H1 (cell line): ENCODE measurements around the gene RAD51B.

Experiments used
- BRCA1 ChIP-seq: IDR thresholded peaks from 2 replicates; pipeline ENCODE4 v1.6.1; 2012; ENCODE audit warnings: low read depth, low read length, improper control_type of control experiment
- CHD1 ChIP-seq: IDR thresholded peaks from 2 replicates; pipeline ENCODE4 v1.6.1; 2012; ENCODE audit warnings: low read depth, low read length, improper control_type of control experiment
- EZH2 ChIP-seq: fragments of 200-600 bp; sonication (generic); IDR thresholded peaks from 2 replicates; pipeline ENCODE4 v1.7.1; 2012; ENCODE audit warnings: low read depth, mild to moderate bottlenecking, moderate library complexity, low read length, inconsistent platforms; ENCODE audit not compliant: severe bottlenecking
- GABPA ChIP-seq: IDR thresholded peaks from 2 replicates; pipeline ENCODE4 v1.6.1; 2011; ENCODE audit warnings: mild to moderate bottlenecking, low read length, moderate library complexity, borderline replicate concordance; ENCODE audit not compliant: insufficient read depth
- KDM5A ChIP-seq: fragments of 200-600 bp; IDR thresholded peaks from 2 replicates; pipeline ENCODE4 v1.7.1; 2012; ENCODE audit warnings: mild to moderate bottlenecking, low read length, inconsistent platforms, mixed read lengths
- POLR2A ChIP-seq, 2 experiments: IDR thresholded peaks; 1 replicate in 1 of 2; 2 replicates in 1 of 2; pipeline ENCODE4 v1.6.1; 2011; ENCODE audit warnings: low read depth in 2 of 2, low read length in 2 of 2, mild to moderate bottlenecking in 2 of 2; ENCODE audit errors: control extremely low read depth in 1 of 2
- POLR2AphosphoS5 ChIP-seq: IDR thresholded peaks from 2 replicates; pipeline ENCODE4 v1.6.1; 2011; ENCODE audit warnings: low read depth, low read length
- RBBP5 ChIP-seq: IDR thresholded peaks from 2 replicates; pipeline ENCODE4 v1.7.1; 2012; ENCODE audit warnings: low read depth, mild to moderate bottlenecking, inconsistent platforms, low read length, moderate library complexity, borderline replicate concordance
- TAF7 ChIP-seq: optimal IDR thresholded peaks from 2 replicates; pipeline ENCODE3; 2011; ENCODE audit warnings: low read depth, mild to moderate bottlenecking, inconsistent platforms, low read length, moderate library complexity, borderline replicate concordance
- TEAD4 ChIP-seq: IDR thresholded peaks from 2 replicates; pipeline ENCODE4 v1.6.1; 2012; ENCODE audit warnings: low read depth, low read length, inconsistent platforms, mixed read lengths
- TF ChIP-seq, protein P1 (sequence below), 3 experiments: IDR thresholded peaks; 1 replicate in 2 of 3; 2 replicates in 1 of 3; pipeline versions ENCODE4 v1.5.1 to v1.6.1; 2011; ENCODE audit warnings: low read length in 3 of 3, mild to moderate bottlenecking in 3 of 3, inconsistent platforms in 2 of 3, low read depth in 1 of 3, moderate library complexity in 1 of 3; ENCODE audit not compliant: insufficient read depth in 1 of 3; ENCODE audit errors: control extremely low read depth in 1 of 3
- TF ChIP-seq, protein P2 (sequence below): IDR thresholded peaks from 2 replicates; pipeline ENCODE4 v1.6.1; 2011; ENCODE audit warnings: low read length, improper control_type of control experiment

DNA sequence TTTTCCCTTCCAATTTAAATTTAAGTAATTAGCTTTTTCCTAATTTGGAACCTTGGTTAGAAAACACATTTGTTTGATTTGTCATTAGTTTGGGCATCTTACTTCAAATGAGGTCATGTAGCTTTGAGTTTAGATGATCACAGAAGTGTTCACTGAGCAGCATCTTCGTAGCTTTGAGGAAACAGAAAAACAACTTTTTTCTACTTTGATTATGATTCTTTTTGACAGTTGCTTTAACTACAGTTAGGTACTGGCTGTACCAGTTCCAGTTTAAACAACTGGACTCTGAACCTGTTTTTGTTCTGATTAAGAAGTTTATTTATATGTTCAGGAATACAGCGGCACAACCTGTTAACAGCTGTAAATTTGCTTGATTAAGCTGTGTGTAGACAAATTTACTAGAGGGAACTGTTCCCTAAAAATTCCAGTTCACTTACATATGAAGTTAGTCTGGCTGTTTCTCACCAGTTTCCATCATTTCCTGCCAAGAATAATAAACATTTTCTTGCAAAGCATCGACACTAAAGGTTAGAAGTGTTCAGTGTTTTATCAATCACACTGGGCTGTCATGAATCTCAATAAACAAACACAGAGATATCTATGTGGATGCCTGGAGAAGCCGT lies 191.9 kb downstream of the RAD51B start:
- TF ChIP-seq POLR2AphosphoS5, result no peak
- no peak for TF ChIP-seq CHD1
- TF ChIP-seq TEAD4, result no peak
- TF ChIP-seq, protein P1, sequence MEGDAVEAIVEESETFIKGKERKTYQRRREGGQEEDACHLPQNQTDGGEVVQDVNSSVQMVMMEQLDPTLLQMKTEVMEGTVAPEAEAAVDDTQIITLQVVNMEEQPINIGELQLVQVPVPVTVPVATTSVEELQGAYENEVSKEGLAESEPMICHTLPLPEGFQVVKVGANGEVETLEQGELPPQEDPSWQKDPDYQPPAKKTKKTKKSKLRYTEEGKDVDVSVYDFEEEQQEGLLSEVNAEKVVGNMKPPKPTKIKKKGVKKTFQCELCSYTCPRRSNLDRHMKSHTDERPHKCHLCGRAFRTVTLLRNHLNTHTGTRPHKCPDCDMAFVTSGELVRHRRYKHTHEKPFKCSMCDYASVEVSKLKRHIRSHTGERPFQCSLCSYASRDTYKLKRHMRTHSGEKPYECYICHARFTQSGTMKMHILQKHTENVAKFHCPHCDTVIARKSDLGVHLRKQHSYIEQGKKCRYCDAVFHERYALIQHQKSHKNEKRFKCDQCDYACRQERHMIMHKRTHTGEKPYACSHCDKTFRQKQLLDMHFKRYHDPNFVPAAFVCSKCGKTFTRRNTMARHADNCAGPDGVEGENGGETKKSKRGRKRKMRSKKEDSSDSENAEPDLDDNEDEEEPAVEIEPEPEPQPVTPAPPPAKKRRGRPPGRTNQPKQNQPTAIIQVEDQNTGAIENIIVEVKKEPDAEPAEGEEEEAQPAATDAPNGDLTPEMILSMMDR (IDR thresholded peaks at IDR 0.05; ENCODE audit: control extremely low read depth in 1 of 3, insufficient read depth in 1 of 3, low read depth in 1 of 3, low read length in 3 of 3), result no peak
- TF ChIP-seq RBBP5, result no peak
- TF ChIP-seq POLR2A (IDR thresholded peaks at IDR 0.05; ENCODE audit: control extremely low read depth in 1 of 2, low read depth in 2 of 2, low read length in 2 of 2), result no peak
- no peak for TF ChIP-seq EZH2
- TF ChIP-seq GABPA, result no peak
- TF ChIP-seq, protein P2, sequence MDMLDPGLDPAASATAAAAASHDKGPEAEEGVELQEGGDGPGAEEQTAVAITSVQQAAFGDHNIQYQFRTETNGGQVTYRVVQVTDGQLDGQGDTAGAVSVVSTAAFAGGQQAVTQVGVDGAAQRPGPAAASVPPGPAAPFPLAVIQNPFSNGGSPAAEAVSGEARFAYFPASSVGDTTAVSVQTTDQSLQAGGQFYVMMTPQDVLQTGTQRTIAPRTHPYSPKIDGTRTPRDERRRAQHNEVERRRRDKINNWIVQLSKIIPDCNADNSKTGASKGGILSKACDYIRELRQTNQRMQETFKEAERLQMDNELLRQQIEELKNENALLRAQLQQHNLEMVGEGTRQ, result no peak
- TF ChIP-seq TAF7, result no peak
- TF ChIP-seq KDM5A, result no peak
- no peak for TF ChIP-seq BRCA1
